Measurements from ENCODE around the gene CDC6.

CDC6 gene

DNA sequence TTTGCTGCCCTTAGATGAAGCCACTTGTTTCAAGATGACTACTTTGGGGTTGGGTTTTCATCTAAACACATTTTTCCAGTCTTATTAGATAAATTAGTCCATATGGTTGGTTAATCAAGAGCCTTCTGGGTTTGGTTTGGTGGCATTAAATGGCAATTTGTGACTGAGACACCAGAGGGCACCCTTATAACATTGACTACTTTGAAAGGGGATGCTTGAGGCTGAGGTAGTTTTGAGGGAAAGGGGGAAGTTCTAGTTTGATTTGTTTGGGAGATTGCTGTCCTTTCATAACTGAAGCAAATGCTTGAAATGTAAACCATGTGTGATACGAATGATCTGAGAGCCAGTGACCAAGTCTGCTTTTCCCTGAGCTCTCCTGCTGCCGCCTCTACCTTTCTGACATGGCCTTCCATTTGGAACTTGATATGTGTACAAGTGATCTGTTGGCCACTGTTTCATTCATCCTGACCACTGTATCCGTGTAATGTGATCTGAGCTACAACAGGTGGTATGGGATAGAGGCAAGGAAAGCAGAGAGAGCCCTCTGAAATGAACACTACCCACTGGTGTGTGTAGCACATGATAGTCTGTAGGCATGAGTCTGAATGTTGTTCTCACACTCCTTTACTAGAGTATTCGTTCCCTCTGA, 15.5 kb downstream of the CDC6 start:
- H3K9me3 ChIP-seq (ENCODE audit: control insufficient read depth, insufficient read depth, low read depth, low read length) = no peaks in the 10 kb centered on the region
- H3K27ac ChIP-seq (ENCODE audit: extremely low read depth, low read depth, low read length) = no peak overlapping the region
- H3K36me3 ChIP-seq (ENCODE audit: control insufficient read depth in 2 of 2, insufficient read depth in 1 of 2, low read length in 2 of 2) = peaks cover 52 to 68% of the 10 kb centered on the region in 2 experiments
- CTCF ChIA-PET = interaction anchor here (0.6 to 16.6 kb wide), 34 partner anchors 9 to 1090 kb away, joined by 3 to 453 read pairs (median 4); partner anchors contain the start of genes CDC6 and GJD3
- H3K4me3 ChIP-seq (ENCODE audit: low read depth, low read length) = no peak overlapping the region
- POLR2A ChIA-PET = interaction anchor here (0.6 to 2.6 kb wide), 4 partner anchors 14 to 52 kb away, joined by 3 to 16 read pairs (median 3); no protein-coding TSS in a partner anchor
- peaks cover 25% of the 10 kb centered on the region for H3K4me1 ChIP-seq (ENCODE audit: control insufficient read depth, insufficient read depth, low read length)
- TF ChIP-seq ZXDB (tag by site-specific recombination; IDR thresholded peaks at IDR 0.05) = no peak
- TF ChIP-seq SCRT1 (tag by site-specific recombination; IDR thresholded peaks at IDR 0.05; ENCODE audit: borderline replicate concordance) = peak; percentile 92
- TF ChIP-seq KLF9 (tag by site-specific recombination; IDR thresholded peaks at IDR 0.05; ENCODE audit: low read depth) = no peak
- TF ChIP-seq ZNF501 (tag by site-specific recombination; IDR thresholded peaks at IDR 0.05) = no peak
- TF ChIP-seq, protein P1, sequence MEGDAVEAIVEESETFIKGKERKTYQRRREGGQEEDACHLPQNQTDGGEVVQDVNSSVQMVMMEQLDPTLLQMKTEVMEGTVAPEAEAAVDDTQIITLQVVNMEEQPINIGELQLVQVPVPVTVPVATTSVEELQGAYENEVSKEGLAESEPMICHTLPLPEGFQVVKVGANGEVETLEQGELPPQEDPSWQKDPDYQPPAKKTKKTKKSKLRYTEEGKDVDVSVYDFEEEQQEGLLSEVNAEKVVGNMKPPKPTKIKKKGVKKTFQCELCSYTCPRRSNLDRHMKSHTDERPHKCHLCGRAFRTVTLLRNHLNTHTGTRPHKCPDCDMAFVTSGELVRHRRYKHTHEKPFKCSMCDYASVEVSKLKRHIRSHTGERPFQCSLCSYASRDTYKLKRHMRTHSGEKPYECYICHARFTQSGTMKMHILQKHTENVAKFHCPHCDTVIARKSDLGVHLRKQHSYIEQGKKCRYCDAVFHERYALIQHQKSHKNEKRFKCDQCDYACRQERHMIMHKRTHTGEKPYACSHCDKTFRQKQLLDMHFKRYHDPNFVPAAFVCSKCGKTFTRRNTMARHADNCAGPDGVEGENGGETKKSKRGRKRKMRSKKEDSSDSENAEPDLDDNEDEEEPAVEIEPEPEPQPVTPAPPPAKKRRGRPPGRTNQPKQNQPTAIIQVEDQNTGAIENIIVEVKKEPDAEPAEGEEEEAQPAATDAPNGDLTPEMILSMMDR (tag by site-specific recombination; IDR thresholded peaks at IDR 0.05) = peak; percentile 50
- TF ChIP-seq, protein P2, sequence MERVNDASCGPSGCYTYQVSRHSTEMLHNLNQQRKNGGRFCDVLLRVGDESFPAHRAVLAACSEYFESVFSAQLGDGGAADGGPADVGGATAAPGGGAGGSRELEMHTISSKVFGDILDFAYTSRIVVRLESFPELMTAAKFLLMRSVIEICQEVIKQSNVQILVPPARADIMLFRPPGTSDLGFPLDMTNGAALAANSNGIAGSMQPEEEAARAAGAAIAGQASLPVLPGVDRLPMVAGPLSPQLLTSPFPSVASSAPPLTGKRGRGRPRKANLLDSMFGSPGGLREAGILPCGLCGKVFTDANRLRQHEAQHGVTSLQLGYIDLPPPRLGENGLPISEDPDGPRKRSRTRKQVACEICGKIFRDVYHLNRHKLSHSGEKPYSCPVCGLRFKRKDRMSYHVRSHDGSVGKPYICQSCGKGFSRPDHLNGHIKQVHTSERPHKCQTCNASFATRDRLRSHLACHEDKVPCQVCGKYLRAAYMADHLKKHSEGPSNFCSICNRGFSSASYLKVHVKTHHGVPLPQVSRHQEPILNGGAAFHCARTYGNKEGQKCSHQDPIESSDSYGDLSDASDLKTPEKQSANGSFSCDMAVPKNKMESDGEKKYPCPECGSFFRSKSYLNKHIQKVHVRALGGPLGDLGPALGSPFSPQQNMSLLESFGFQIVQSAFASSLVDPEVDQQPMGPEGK (tag by site-specific recombination; IDR thresholded peaks at IDR 0.05) = no peak
- TF ChIP-seq ZNF792 (tag by site-specific recombination; IDR thresholded peaks at IDR 0.05) = no peak
- no peak for TF ChIP-seq ZNF24 (tag by site-specific recombination; IDR thresholded peaks at IDR 0.05)
- no peak for TF ChIP-seq HOXC10 (CRISPR knock-in tag; IDR thresholded peaks at IDR 0.05)
- TF ChIP-seq MYNN (tag by site-specific recombination; IDR thresholded peaks at IDR 0.05; ENCODE audit: borderline replicate concordance) = no peak
- no peak for TF ChIP-seq ZNF473 (tag by site-specific recombination; IDR thresholded peaks at IDR 0.05)
- no peak for TF ChIP-seq MZF1 (tag by site-specific recombination; IDR thresholded peaks at IDR 0.05; ENCODE audit: borderline replicate concordance)
- TF ChIP-seq, protein P3, sequence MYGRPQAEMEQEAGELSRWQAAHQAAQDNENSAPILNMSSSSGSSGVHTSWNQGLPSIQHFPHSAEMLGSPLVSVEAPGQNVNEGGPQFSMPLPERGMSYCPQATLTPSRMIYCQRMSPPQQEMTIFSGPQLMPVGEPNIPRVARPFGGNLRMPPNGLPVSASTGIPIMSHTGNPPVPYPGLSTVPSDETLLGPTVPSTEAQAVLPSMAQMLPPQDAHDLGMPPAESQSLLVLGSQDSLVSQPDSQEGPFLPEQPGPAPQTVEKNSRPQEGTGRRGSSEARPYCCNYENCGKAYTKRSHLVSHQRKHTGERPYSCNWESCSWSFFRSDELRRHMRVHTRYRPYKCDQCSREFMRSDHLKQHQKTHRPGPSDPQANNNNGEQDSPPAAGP (tag by site-specific recombination; IDR thresholded peaks at IDR 0.05) = no peak
- no peak for TF ChIP-seq SALL2 (tag by site-specific recombination; IDR thresholded peaks at IDR 0.05; ENCODE audit: borderline replicate concordance)
- no peak for TF ChIP-seq ZNF791 (tag by site-specific recombination; IDR thresholded peaks at IDR 0.05)
- TF ChIP-seq ZNF274 (IDR thresholded peaks at IDR 0.05; ENCODE audit: low read length) = no peak
- no peak for TF ChIP-seq ZNF274 (tag by site-specific recombination; IDR thresholded peaks at IDR 0.05; ENCODE audit: borderline replicate concordance)
- no peak for TF ChIP-seq ZNF521 (tag by site-specific recombination; IDR thresholded peaks at IDR 0.05)
- no peak for TF ChIP-seq ZNF324 (tag by site-specific recombination; IDR thresholded peaks at IDR 0.05)
- TF ChIP-seq ZNF10 (tag by site-specific recombination; IDR thresholded peaks at IDR 0.05) = no peak
- TF ChIP-seq, protein P4, sequence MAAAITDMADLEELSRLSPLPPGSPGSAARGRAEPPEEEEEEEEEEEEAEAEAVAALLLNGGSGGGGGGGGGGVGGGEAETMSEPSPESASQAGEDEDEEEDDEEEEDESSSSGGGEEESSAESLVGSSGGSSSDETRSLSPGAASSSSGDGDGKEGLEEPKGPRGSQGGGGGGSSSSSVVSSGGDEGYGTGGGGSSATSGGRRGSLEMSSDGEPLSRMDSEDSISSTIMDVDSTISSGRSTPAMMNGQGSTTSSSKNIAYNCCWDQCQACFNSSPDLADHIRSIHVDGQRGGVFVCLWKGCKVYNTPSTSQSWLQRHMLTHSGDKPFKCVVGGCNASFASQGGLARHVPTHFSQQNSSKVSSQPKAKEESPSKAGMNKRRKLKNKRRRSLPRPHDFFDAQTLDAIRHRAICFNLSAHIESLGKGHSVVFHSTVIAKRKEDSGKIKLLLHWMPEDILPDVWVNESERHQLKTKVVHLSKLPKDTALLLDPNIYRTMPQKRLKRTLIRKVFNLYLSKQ (tag by site-specific recombination; IDR thresholded peaks at IDR 0.05; ENCODE audit: borderline replicate concordance) = no peak
- no peak for TF ChIP-seq ZNF404 (tag by site-specific recombination; IDR thresholded peaks at IDR 0.05)
- TF ChIP-seq YY2 (tag by site-specific recombination; IDR thresholded peaks at IDR 0.05) = no peak
- no peak for TF ChIP-seq YY1 (tag by site-specific recombination; IDR thresholded peaks at IDR 0.05)
- TF ChIP-seq, protein P5, sequence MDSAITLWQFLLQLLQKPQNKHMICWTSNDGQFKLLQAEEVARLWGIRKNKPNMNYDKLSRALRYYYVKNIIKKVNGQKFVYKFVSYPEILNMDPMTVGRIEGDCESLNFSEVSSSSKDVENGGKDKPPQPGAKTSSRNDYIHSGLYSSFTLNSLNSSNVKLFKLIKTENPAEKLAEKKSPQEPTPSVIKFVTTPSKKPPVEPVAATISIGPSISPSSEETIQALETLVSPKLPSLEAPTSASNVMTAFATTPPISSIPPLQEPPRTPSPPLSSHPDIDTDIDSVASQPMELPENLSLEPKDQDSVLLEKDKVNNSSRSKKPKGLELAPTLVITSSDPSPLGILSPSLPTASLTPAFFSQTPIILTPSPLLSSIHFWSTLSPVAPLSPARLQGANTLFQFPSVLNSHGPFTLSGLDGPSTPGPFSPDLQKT (IDR thresholded peaks at IDR 0.05; ENCODE audit: borderline replicate concordance, low read depth, low read length) = no peak
- TF ChIP-seq ZNF654 (tag by site-specific recombination; IDR thresholded peaks at IDR 0.05; ENCODE audit: low read depth) = peak; percentile 72
- TF ChIP-seq, protein P6, sequence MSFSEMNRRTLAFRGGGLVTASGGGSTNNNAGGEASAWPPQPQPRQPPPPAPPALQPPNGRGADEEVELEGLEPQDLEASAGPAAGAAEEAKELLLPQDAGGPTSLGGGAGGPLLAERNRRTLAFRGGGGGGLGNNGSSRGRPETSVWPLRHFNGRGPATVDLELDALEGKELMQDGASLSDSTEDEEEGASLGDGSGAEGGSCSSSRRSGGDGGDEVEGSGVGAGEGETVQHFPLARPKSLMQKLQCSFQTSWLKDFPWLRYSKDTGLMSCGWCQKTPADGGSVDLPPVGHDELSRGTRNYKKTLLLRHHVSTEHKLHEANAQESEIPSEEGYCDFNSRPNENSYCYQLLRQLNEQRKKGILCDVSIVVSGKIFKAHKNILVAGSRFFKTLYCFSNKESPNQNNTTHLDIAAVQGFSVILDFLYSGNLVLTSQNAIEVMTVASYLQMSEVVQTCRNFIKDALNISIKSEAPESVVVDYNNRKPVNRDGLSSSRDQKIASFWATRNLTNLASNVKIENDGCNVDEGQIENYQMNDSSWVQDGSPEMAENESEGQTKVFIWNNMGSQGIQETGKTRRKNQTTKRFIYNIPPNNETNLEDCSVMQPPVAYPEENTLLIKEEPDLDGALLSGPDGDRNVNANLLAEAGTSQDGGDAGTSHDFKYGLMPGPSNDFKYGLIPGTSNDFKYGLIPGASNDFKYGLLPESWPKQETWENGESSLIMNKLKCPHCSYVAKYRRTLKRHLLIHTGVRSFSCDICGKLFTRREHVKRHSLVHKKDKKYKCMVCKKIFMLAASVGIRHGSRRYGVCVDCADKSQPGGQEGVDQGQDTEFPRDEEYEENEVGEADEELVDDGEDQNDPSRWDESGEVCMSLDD (tag by site-specific recombination; IDR thresholded peaks at IDR 0.05) = no peak
- TF ChIP-seq ZNF529 (tag by site-specific recombination; IDR thresholded peaks at IDR 0.05; ENCODE audit: insufficient replicate concordance) = no peak

Measured in HEK293 (cell line).